Heart left ventricle (tissue), 16 donors: ENCODE measurements around the gene UBE2QL1. TPM values are rescaled to one million over a fixed set of nuclear protein-coding genes. Genes with fewer than 3 reads are reported as not detected.

Experiments used
- ATAC-seq, 4 donors: fragments of 200-7000 bp; cut with Tn5 transposase; one replicate each; pipeline ENCODE4 v1.9.1; 2020 to 2022; ENCODE audit warnings: moderate library complexity in 4 of 4, mild to moderate bottlenecking in 3 of 4, moderate number of reproducible peaks in 1 of 4
- DNase-seq, 5 donors: peaks; one replicate each; pipeline ENCODE4 v3.0.0-alpha.2; 2020
- H3K27ac ChIP-seq, 12 donors: fragments of 200-600 bp; sonication (generic) in 4 of 12; one replicate each; pipeline versions ENCODE4 v1.5.0 to v1.8.0; 2016 to 2022; ENCODE audit warnings: mild to moderate bottlenecking in 2 of 12
- H3K27me3 ChIP-seq, 9 donors: fragments of 200-600 bp; sonication (generic) in 2 of 9; one replicate each; pipeline versions ENCODE4 v1.5.1 to v1.8.0; 2016 to 2022; ENCODE audit warnings: mild to moderate bottlenecking in 3 of 9
- H3K36me3 ChIP-seq, 9 donors: fragments of 200-600 bp; sonication (generic) in 2 of 9; one replicate each; pipeline versions ENCODE4 v1.5.0 to v1.8.0; 2018 to 2022; ENCODE audit warnings: mild to moderate bottlenecking in 2 of 9
- H3K4me1 ChIP-seq, 12 donors: fragments of 200-600 bp; sonication (generic) in 4 of 12; one replicate each; pipeline versions ENCODE4 v1.5.0 to v1.8.0; 2016 to 2022; ENCODE audit warnings: mild to moderate bottlenecking in 3 of 12
- H3K4me3 ChIP-seq, 12 donors: fragments of 200-600 bp; sonication (generic) in 4 of 12; one replicate each; pipeline versions ENCODE4 v1.5.0 to v1.8.0; 2017 to 2022; ENCODE audit warnings: mild to moderate bottlenecking in 9 of 12, moderate library complexity in 4 of 12
- H3K9me3 ChIP-seq, 12 donors: fragments of 200-600 bp; sonication (generic) in 4 of 12; one replicate each; pipeline versions ENCODE4 v1.5.0 to v1.8.0; 2016 to 2022; ENCODE audit warnings: mild to moderate bottlenecking in 1 of 12
- CTCF ChIP-seq, 12 donors: fragments of 200-600 bp; sonication (generic) in 4 of 12; IDR thresholded peaks; one replicate each; pipeline versions ENCODE4 v1.5.0 to v1.8.0; 2018 to 2022; ENCODE audit warnings: antibody characterized with exemption in 12 of 12, mild to moderate bottlenecking in 5 of 12
- POLR2A ChIP-seq, 2 donors: fragments of 450-650 bp; IDR thresholded peaks; one replicate each; pipeline ENCODE4 v1.6.1; 2017; ENCODE audit warnings: antibody characterized with exemption in 2 of 2, mild to moderate bottlenecking in 2 of 2, moderate library complexity in 2 of 2
- WGBS, 4 donors: extraction: QIAGEN DNeasy Blood & Tissue Kit in 2 of 4; methylation state at CpG; one replicate each; pipeline versions ENCODE4 v1.1.5 to v1.1.7; 2013 to 2018; 5-methylcytosine and 5-hydroxymethylcytosine counted together
- intact Hi-C, 10 donors: fragments of 100-400 bp; cut with DNase I; formaldehyde crosslinking; loops; one replicate each; pipeline versions ENCODE4 v1.11.1 to v1.14.2; 2022
- polyA plus RNA-seq, 2 donors: library from polyadenylated mRNA; stranded (reverse); fragments of 200-250 nt; gene quantifications; one replicate each; pipeline ENCODE4 v1.2.3, GENCODE V29; 2013
- total RNA-seq, 9 donors: library from RNA; depleted of rRNA in 2 of 9; stranded (reverse); fragments of >200 nt in 2 of 9; fragmentation: NEBNext Ultra II Directional in 3 of 9; extraction: Animal tissue kit (Norgen Biotek cat#: 25700) in 3 of 9; gene quantifications; one replicate each; pipeline versions ENCODE4 v1.1.0 to v1.2.4, GENCODE V29; 2016 to 2023
- donor health status: ischemic (EF 13 %, LVEDD 7.1; RV severe dilation, severe dysfunction).
- donor health status: healthy with polysubstance abuse.
- donor health status: DM: no; HTN: yes; CAD: no.
- donor health status: DM: no; HTN: no; CAD: no.
- donor health status: ischemic (EF 25% LVEDD 6.9; RV normal size, moderate dysfunction).
- donor health status: ischemic (EF 25% LVEDD 5.7; RV mildly dilated, moderate dysfunction).
- donor health status: healthy.
- donor health status: DM: yes; HTN: yes; CAD: no.
- donor health status: ischemic (EF 35%, LVEDD 5.7; RV mildly dilated, moderate dysfunction).
- donor health status: nonischemic (EF 11% LVEDD 7.7; RV severe dilation, severe dysfunction).
- donor health status: DM: yes; HTN: yes; CAD: no.
- donor health status: PGD.
- donor health status: ischemic (EF 29% LVEDD 5.4; RV normal size, mild dysfunction).
- donor health status: nonischemic (EF 23%, LVEDD 6.1; RV moderate dilation, normal function).

The UBE2QL1 gene
- total and polyA plus RNA-seq, 11 donors = 9.8 to 32.0 (median 19.7) TPM

DNA sequence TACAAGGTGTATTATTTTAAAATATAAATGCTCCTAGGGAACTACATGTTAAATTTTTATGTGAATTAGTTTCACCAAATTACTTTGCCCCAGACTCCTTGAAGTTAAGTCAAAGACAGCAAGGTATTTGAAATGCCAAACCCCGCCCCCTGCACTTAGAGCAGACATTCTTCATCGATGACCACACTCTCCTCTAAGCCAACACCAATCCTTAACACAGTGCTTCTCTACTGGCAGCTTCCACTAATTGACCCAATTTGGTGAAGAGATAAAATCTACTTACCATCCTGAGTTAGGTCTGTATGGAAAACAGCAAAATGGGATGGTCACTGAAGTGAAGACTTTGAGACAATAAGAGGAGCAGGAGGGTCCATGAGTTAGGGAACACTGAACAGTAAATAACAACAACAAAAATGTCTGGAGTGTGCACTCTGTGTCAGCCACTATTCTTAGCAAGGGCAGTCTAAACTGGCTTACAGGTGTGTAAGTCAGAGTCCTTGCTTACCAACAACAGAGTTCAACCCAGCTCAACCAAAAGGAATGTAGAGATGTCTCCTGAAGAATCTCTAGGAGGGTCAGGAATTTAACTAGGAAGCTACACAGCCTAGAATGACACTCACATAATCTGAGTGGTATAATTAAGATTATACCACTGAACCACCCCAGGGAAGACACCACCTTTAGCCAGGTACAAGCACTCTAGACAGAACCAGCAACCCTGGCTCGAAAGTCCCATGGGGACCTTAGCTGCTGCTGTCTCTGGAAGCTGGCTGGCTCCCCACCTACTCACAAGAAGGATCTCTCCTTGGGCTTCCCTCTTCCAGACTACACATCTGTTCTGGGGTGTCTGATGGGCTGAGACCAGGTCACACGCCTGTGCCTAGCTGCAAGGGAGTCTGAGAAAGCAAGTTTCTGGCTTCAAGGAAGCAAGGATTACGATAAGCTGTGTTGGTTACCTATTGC is 8.8 kb upstream of the UBE2QL1 start:
- H3K4me1 ChIP-seq = no peaks in the 10 kb centered on the region
- H3K4me3 ChIP-seq = no peak overlapping the region
- H3K9me3 ChIP-seq = peaks cover 0 to 39% (median 0%) of the 10 kb centered on the region in 12 donors
- H3K36me3 ChIP-seq = no peaks in the 10 kb centered on the region
- ATAC-seq (peak in 2 of 4 donors; percentile 25 to 60), DNase-seq (no peak)
- WGBS, 4 donors = 67 to 81% (median 75%) methylated on average over 5 of the region's 5 CpGs
- TF ChIP-seq POLR2A (IDR thresholded peaks at IDR 0.05) (no peak), CTCF (IDR thresholded peaks at IDR 0.05) (no peak)
- no peak overlapping the region for H3K27ac ChIP-seq
- no peaks in the 10 kb centered on the region for H3K27me3 ChIP-seq
- intact Hi-C loops = loop anchor here in 7 of 10 donors (5.0 to 10.0 kb wide), 4 partner anchors 65 to 945 kb away; partner anchors contain the start of gene MED10 (in 1 of the 7)

DNA sequence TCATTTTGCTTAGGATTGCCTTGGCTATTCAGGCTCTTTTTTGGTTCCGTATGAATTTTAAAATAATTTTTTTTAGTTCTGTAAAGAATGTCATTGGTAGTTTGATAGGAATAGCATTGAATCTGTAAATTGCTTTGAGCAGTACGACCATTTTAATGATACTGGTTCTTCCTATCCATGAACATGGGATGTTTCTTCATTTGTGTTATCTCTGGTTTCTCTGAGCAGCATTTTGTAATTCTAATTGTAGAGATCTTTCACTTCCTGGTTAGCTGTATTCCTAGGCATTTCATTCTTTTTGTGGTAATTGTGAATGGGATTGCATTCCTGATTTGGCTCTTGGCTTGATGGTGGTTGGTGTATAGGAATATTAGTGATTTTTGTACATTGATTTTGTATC is 6.3 kb upstream of the UBE2QL1 start:
- TF ChIP-seq CTCF (IDR thresholded peaks at IDR 0.05) (no peak), POLR2A (IDR thresholded peaks at IDR 0.05) (no peak)
- Histone ChIP-seq H3K4me3 (no peak overlapping the region), H3K9me3 (peaks cover 0 to 39% (median 0%) of the 10 kb centered on the region in 12 donors), H3K27me3 (no peaks in the 10 kb centered on the region), H3K36me3 (no peaks in the 10 kb centered on the region), H3K4me1 (no peaks in the 10 kb centered on the region), H3K27ac (no peak overlapping the region)
- no peak for DNase-seq
- intact Hi-C loops = loop anchor here in 4 of 10 donors (10.0 kb wide), 3 partner anchors 68 to 948 kb away; partner anchors contain the start of gene MED10 (in 1 of the 4)
- no peak for ATAC-seq
- WGBS, 4 donors = 86 to 89% (median 87%) methylated on average over 2 of the region's 2 CpGs

DNA sequence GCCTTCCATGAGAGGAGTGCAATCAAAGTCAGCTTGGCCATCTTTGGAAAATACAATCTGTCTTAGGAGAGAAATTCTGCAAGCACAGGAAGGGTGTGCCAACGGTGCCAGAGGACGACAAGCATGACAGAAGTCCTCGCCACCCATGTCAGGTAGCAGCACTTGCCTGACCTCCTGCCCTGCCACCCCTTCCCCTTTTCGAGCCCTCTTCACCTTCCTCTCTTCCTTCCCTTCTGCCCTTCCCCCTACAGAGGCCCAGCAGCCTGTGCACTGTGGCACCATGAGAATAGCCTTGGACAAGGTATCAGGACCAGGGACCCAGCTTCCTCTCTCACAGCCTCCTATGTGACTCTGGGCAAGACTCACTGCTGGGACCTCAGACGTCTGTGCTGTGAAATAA is 5.3 kb upstream of the UBE2QL1 start:
- 75 to 83% (median 80%) methylated on average over 5 of the region's 5 CpGs for WGBS, 4 donors
- TF ChIP-seq POLR2A (IDR thresholded peaks at IDR 0.05) (no peak), CTCF (IDR thresholded peaks at IDR 0.05) (no peak)
- no peak for DNase-seq
- intact Hi-C loops = loop anchor here in 4 of 10 donors (10.0 kb wide), 3 partner anchors 69 to 949 kb away; partner anchors contain the start of gene MED10 (in 1 of the 4)
- Histone ChIP-seq H3K9me3 (peaks cover 0 to 39% (median 0%) of the 10 kb centered on the region in 12 donors), H3K27ac (no peak overlapping the region), H3K36me3 (no peaks in the 10 kb centered on the region), H3K27me3 (no peaks in the 10 kb centered on the region), H3K4me3 (no peak overlapping the region), H3K4me1 (no peaks in the 10 kb centered on the region)
- no peak for ATAC-seq

DNA sequence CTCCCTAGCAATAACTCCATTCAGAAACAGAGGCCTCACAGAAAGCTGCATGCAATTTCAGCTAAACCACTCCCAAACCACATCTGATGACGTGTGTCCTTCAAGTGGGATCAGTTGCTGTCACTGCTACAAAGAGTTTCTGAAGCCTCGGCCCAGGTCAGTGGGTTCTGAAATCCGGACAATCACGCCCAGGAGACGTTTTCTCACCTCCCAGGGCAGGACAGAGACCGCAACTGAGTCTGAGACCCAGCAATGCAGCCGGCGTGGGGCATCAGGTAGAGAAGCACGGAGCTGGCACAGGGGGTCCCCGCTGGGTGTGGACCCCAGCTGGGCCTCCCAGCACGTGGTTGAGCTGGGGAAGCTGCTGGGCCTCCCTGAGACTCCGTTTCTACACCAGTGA is 2.6 kb upstream of the UBE2QL1 start:
- 71 to 81% (median 75%) methylated on average over 11 to 12 of the region's 12 CpGs for WGBS, 4 donors
- TF ChIP-seq CTCF (IDR thresholded peaks at IDR 0.05) (no peak), POLR2A (IDR thresholded peaks at IDR 0.05) (no peak)
- peaks cover 0 to 23% (median 4%) of the 10 kb centered on the region in 9 donors for H3K27me3 ChIP-seq
- H3K4me1 ChIP-seq = peaks cover 0 to 9% (median 0%) of the 10 kb centered on the region in 12 donors
- H3K27ac ChIP-seq = no peak overlapping the region
- intact Hi-C loops = loop anchor here in 5 of 10 donors (5.0 to 10.0 kb wide), 5 partner anchors 69 to 951 kb away; partner anchors contain the start of gene MED10 (in 3 of the 5)
- no peaks in the 10 kb centered on the region for H3K36me3 ChIP-seq
- DNase-seq = no peak
- peaks cover 0 to 24% (median 0%) of the 10 kb centered on the region in 12 donors for H3K9me3 ChIP-seq
- no peak overlapping the region for H3K4me3 ChIP-seq
- ATAC-seq = no peak
